ENCODE results near the gene SMARCD1. TPM values are rescaled to one million over a fixed set of nuclear protein-coding genes. Genes with fewer than 3 reads are reported as not detected.
"Not testable (repeated sequence)": the region's sequence is repeated elsewhere in the genome, so short reads cannot be mapped to it uniquely, and the experiment has no call there.

Gene SMARCD1
- total RNA-seq, 1 donor from 2014 or later, result 44.2 TPM

GRCh38 chr12:50129290-50129689, 44.1 kb downstream of the SMARCD1 start:
- no peaks in the 10 kb centered on the region for H3K9me3 ChIP-seq
- ATAC-seq, result no peak
- peaks cover 17% of the 10 kb centered on the region for H3K4me1 ChIP-seq
- no peak overlapping the region for H3K27ac ChIP-seq
- no peak overlapping the region for H3K4me3 ChIP-seq
- no peak for TF ChIP-seq CTCF (IDR thresholded peaks at IDR 0.05)
- DNase-seq, result no peak
- peaks cover 93% of the 10 kb centered on the region for H3K36me3 ChIP-seq
- intact Hi-C loops (cut with DNase I), result no loop called here
- H3K27me3 ChIP-seq (ENCODE audit: low read depth), result no peaks in the 10 kb centered on the region

GRCh38 chr12:50132505-50133135, 47.5 kb downstream of the SMARCD1 start:
- no peak for DNase-seq
- Histone ChIP-seq H3K4me3 (no peak overlapping the region), H3K4me1 (peaks cover 6% of the 10 kb centered on the region), H3K27me3 (ENCODE audit: low read depth) (no peaks in the 10 kb centered on the region), H3K9me3 (no peaks in the 10 kb centered on the region), H3K36me3 (peaks cover 96% of the 10 kb centered on the region), H3K27ac (no peak overlapping the region)
- intact Hi-C loops (cut with DNase I), result no loop called here
- TF ChIP-seq CTCF (IDR thresholded peaks at IDR 0.05), result peak; percentile 32
- no peak for ATAC-seq

GRCh38 chr12:50142993-50143392, 57.9 kb downstream of the SMARCD1 start:
- Histone ChIP-seq H3K4me3 (no peak overlapping the region), H3K27ac (no peak overlapping the region), H3K4me1 (peaks cover 7% of the 10 kb centered on the region), H3K27me3 (ENCODE audit: low read depth) (no peaks in the 10 kb centered on the region), H3K9me3 (no peaks in the 10 kb centered on the region), H3K36me3 (peaks cover 46% of the 10 kb centered on the region)
- peak; percentile 61 to 81 for ATAC-seq
- no peak for TF ChIP-seq CTCF (IDR thresholded peaks at IDR 0.05)
- no peak for DNase-seq
- intact Hi-C loops (cut with DNase I), result no loop called here

GRCh38 chr12:50145439-50145838, 60.3 kb downstream of the SMARCD1 start:
- no peak for TF ChIP-seq CTCF (IDR thresholded peaks at IDR 0.05)
- ATAC-seq, result no peak
- H3K36me3 ChIP-seq, result peaks cover 26% of the 10 kb centered on the region
- DNase-seq, result no peak
- H3K27ac ChIP-seq, result no peak overlapping the region
- intact Hi-C loops (cut with DNase I), result no loop called here
- H3K9me3 ChIP-seq, result no peaks in the 10 kb centered on the region
- no peak overlapping the region for H3K4me3 ChIP-seq
- peaks cover 7% of the 10 kb centered on the region for H3K4me1 ChIP-seq
- no peaks in the 10 kb centered on the region for H3K27me3 ChIP-seq (ENCODE audit: low read depth)

GRCh38 chr12:50147281-50147680, 62.1 kb downstream of the SMARCD1 start:
- DNase-seq (no peak), ATAC-seq (no peak)
- Histone ChIP-seq H3K36me3 (peaks cover 9% of the 10 kb centered on the region), H3K4me3 (no peak overlapping the region), H3K4me1 (peaks cover 7% of the 10 kb centered on the region), H3K27me3 (ENCODE audit: low read depth) (no peaks in the 10 kb centered on the region), H3K27ac (no peak overlapping the region), H3K9me3 (no peaks in the 10 kb centered on the region)
- intact Hi-C loops (cut with DNase I), result no loop called here
- no peak for TF ChIP-seq CTCF (IDR thresholded peaks at IDR 0.05)

GRCh38 chr12:50148011-50148410, 62.9 kb downstream of the SMARCD1 start:
- intact Hi-C loops (cut with DNase I); H3K27ac ChIP-seq; H3K27me3 ChIP-seq (ENCODE audit: low read depth); H3K4me3 ChIP-seq; ATAC-seq; H3K36me3 ChIP-seq; DNase-seq; H3K9me3 ChIP-seq; H3K4me1 ChIP-seq: not testable (repeated sequence)

All from lower lobe of right lung (tissue), 2 donors.